Measurements from ENCODE around the gene PLPP2. TPM values are rescaled to one million over a fixed set of nuclear protein-coding genes. Genes with fewer than 3 reads are reported as not detected.

The PLPP2 gene
- total RNA-seq = 32.4 and 89.1 TPM in 2 replicates

GRCh38 chr19:291006-291521 lies at the start of gene PLPP2:
PLPP2 (minus strand) TSS chr19:291403; CDS start chr19:291336, 67 bp downstream.

Other genes with a start within 250 kb of the PLPP2 start
- not detected in 2 replicates for gene OR4F17, start 184.3 kb downstream of the PLPP2 start, total RNA-seq
- gene MIER2, start 53.4 kb upstream of the PLPP2 start, total RNA-seq = 11.8 and 35.4 TPM in 2 replicates
- 0.32 and 3.5 TPM in 2 replicates for gene C2CD4C, start 117.7 kb upstream of the PLPP2 start, total RNA-seq
- 1.8 and 15.8 TPM in 2 replicates for gene SHC2, start 169.6 kb upstream of the PLPP2 start, total RNA-seq
- 0.06 TPM in 1 of 2 replicates, not detected in the other for gene MADCAM1, start 205.1 kb upstream of the PLPP2 start, total RNA-seq
- 14.0 and 34.5 TPM in 2 replicates for gene TPGS1, start 216.1 kb upstream of the PLPP2 start, total RNA-seq
- 104 and 109 TPM in 2 replicates for gene CDC34, start 240.4 kb upstream of the PLPP2 start, total RNA-seq